GM19099 (cell line): ENCODE results near the gene NOCT.
A peak's percentile ranks its signal among the peaks of the same experiment; 100 is the strongest.

Experiments used
- POLR2A ChIP-seq: IDR thresholded peaks from 3 replicates; pipeline ENCODE4 v1.6.1; 2011; ENCODE audit warnings: low read depth; ENCODE audit not compliant: insufficient read length; ENCODE audit errors: extremely low read depth

Gene NOCT

DNA sequence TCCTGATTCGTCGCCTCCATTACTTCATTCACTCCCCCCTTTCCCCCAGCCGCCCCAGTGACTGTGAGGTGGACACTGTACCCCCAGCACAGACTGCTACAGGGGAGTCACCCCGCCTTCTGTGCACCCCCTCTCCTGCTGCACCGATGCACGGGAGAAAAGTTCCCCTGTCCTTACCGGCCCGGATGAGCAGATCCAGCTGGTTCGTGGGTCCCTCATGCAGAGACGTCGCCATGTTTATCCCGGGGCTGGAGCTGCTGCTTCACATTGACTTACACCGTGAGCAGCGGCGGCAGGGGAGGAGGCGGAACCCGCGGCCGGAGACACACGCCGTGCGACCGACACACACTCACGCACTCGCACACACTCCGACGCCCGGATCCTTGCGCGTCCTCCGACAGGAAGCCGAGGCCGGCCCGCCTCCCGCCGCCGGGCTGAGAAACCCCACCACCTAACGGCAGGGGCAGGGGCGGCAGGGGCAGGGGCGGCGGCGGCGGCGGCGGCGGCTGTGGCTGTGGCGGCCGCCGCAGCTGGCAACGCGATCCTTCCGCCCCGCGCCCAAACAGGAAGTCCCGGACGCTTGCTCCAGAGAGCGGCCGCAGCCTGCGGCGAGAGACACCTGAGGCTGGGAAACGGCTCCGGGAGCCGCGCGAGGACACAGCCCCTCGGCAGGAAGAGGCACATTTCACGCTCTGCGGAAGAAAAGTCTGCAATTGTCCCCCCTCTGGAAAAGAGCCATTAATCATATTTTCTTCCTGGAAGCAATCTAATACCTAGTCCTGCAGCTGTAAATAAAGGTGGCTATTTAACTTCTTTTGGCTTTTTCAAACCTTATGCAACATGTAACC is 68.6 kb downstream of the NOCT start:
- TF ChIP-seq POLR2A = peak; percentile 75

- no peak for TF ChIP-seq POLR2A
Observed at GRCh38 chr4:139084804-139085093, 69.2 kb downstream of the NOCT start.

DNA sequence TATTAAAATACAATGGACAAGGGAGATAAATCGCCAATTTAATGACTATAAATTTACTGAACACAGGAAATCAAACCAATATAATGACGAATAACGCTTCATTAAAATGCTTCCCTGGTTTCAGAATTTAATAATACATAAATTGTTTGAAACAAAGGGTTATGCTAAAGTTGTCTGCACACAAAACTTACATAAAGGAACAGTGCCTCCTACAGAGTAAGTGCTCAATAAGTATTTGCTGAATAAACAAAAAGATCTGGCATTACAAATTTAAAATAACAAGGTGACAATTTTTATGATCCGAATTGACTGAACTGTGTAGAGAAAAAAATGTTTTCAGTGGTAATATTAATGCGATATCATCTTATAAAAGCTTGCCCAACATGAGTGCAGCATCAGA is 69.6 kb downstream of the NOCT start:
- no peak for TF ChIP-seq POLR2A

GRCh38 chr4:139092271-139092670 is 76.7 kb downstream of the NOCT start:
- no peak for TF ChIP-seq POLR2A
